Limb (tissue), 2 donors: Measurements from ENCODE around the gene NCKAP5.

Experiments
- DNase-seq, 2 donors: peaks; one replicate each; pipeline ENCODE4 v3.0.0-alpha.2; 2016; ENCODE audit errors: extremely low spot score in 2 of 2

NCKAP5 gene

GRCh38 chr2:133157141-133157540 is 411.1 kb downstream of the NCKAP5 start:
- no peak for DNase-seq

- DNase-seq: no peak
Observed at GRCh38 chr2:133152801-133153200, 415.5 kb downstream of the NCKAP5 start.

- no peak for DNase-seq
Observed at GRCh38 chr2:133148187-133148586, 420.1 kb downstream of the NCKAP5 start.

GRCh38 chr2:133146893-133147292 is 421.4 kb downstream of the NCKAP5 start:
- no peak for DNase-seq

GRCh38 chr2:133143645-133144044 is 424.6 kb downstream of the NCKAP5 start:
- DNase-seq: no peak

- no peak for DNase-seq
Observed at GRCh38 chr2:133142087-133142486, 426.2 kb downstream of the NCKAP5 start.

GRCh38 chr2:133140620-133141019 is 427.6 kb downstream of the NCKAP5 start:
- no peak for DNase-seq

- DNase-seq: no peak
Observed at GRCh38 chr2:133139847-133140533, 428.3 kb downstream of the NCKAP5 start.

- DNase-seq: no peak
Observed at GRCh38 chr2:133138693-133139092, 429.6 kb downstream of the NCKAP5 start.

- no peak for DNase-seq
Observed at GRCh38 chr2:133135035-133135654, 433.1 kb downstream of the NCKAP5 start.

GRCh38 chr2:133130548-133131246 is 437.6 kb downstream of the NCKAP5 start:
- no peak for DNase-seq

- no peak for DNase-seq
Observed at GRCh38 chr2:133124446-133124845, 443.8 kb downstream of the NCKAP5 start.

- DNase-seq: no peak
Observed at GRCh38 chr2:133123904-133124303, 444.4 kb downstream of the NCKAP5 start.

GRCh38 chr2:133123393-133123792 is 444.9 kb downstream of the NCKAP5 start:
- no peak for DNase-seq

- no peak for DNase-seq
Observed at GRCh38 chr2:133122529-133122928, 445.7 kb downstream of the NCKAP5 start.

- no peak for DNase-seq
Observed at GRCh38 chr2:133120310-133120709, 448.0 kb downstream of the NCKAP5 start.

- DNase-seq: no peak
Observed at GRCh38 chr2:133110201-133110600, 458.1 kb downstream of the NCKAP5 start.

GRCh38 chr2:133109772-133110171 is 458.5 kb downstream of the NCKAP5 start:
- no peak for DNase-seq

- DNase-seq: no peak
Observed at GRCh38 chr2:133107058-133107815, 461.0 kb downstream of the NCKAP5 start.

- no peak for DNase-seq
Observed at GRCh38 chr2:133104871-133105270, 463.4 kb downstream of the NCKAP5 start.

GRCh38 chr2:133098787-133099186 is 469.5 kb downstream of the NCKAP5 start:
- DNase-seq: no peak

GRCh38 chr2:133097666-133098065 is 470.6 kb downstream of the NCKAP5 start:
- no peak for DNase-seq
